RWPE2 (cell line): Measurements from ENCODE around the gene ACOT7.

Experiments used
- ATAC-seq: fragments of 200-7000 bp; cut with Tn5 transposase; 3 replicates; pipeline ENCODE4 v1.9.1; 2021; ENCODE audit warnings: low read depth
- DNase-seq: peaks from one replicate; pipeline ENCODE4 v3.0.0-alpha.2; 2020; ENCODE audit warnings: low spot score
- H3K27ac ChIP-seq: fragments of 450-650 bp; 2 replicates; pipeline ENCODE4 v1.5.1; 2017; ENCODE audit warnings: mild to moderate bottlenecking; ENCODE audit not compliant: poor library complexity, severe bottlenecking
- H3K27me3 ChIP-seq: fragments of 250-450 bp; sonication (Bioruptor Pico); 2 replicates; pipeline ENCODE4 v1.5.1; 2021; ENCODE audit warnings: mild to moderate bottlenecking, moderate library complexity; ENCODE audit not compliant: insufficient read depth, poor library complexity, severe bottlenecking
- H3K36me3 ChIP-seq: fragments of 250-450 bp; sonication (Bioruptor Pico); 2 replicates; pipeline ENCODE4 v1.5.1; 2020; ENCODE audit warnings: low read depth, mild to moderate bottlenecking, moderate library complexity
- H3K4me1 ChIP-seq: fragments of 250-450 bp; sonication (Bioruptor Pico); 2 replicates; pipeline ENCODE4 v1.5.1; 2021; ENCODE audit warnings: mild to moderate bottlenecking, moderate library complexity; ENCODE audit not compliant: insufficient read depth, poor library complexity, severe bottlenecking
- H3K4me3 ChIP-seq: fragments of 250-450 bp; sonication (Bioruptor Pico); 2 replicates; pipeline ENCODE4 v1.5.1; 2021; ENCODE audit warnings: mild to moderate bottlenecking, moderate library complexity; ENCODE audit not compliant: severe bottlenecking
- H3K9me3 ChIP-seq: fragments of 250-450 bp; sonication (Bioruptor Pico); 2 replicates; pipeline ENCODE4 v1.5.1; 2021; ENCODE audit warnings: mild to moderate bottlenecking, moderate library complexity; ENCODE audit not compliant: severe bottlenecking
- CTCF ChIP-seq: fragments of 450-650 bp; IDR thresholded peaks from one replicate; pipeline ENCODE4 v1.5.1; 2017; ENCODE audit warnings: mild to moderate bottlenecking, moderate library complexity; ENCODE audit not compliant: poor library complexity, severe bottlenecking

ACOT7 gene

GRCh38 chr1:6412896-6413295 lies 19.3 kb upstream of the ACOT7 start:
- peaks cover 40% of the 10 kb centered on the region for H3K4me1 ChIP-seq
- H3K27me3 ChIP-seq: no peaks in the 10 kb centered on the region
- no peak overlapping the region for H3K4me3 ChIP-seq
- peak overlapping the region; percentile 86 for H3K27ac ChIP-seq
- ATAC-seq (peak; percentile 54), DNase-seq (no peak)
- H3K36me3 ChIP-seq: no peaks in the 10 kb centered on the region
- H3K9me3 ChIP-seq: no peaks in the 10 kb centered on the region
- no peak for TF ChIP-seq CTCF

- Histone ChIP-seq H3K27me3 (no peaks in the 10 kb centered on the region), H3K4me1 (peaks cover 28% of the 10 kb centered on the region), H3K36me3 (no peaks in the 10 kb centered on the region), H3K9me3 (no peaks in the 10 kb centered on the region), H3K27ac (no peak overlapping the region), H3K4me3 (no peak overlapping the region)
- DNase-seq (no peak), ATAC-seq (no peak)
- TF ChIP-seq CTCF: no peak
Measured at GRCh38 chr1:6410248-6410893, 16.8 kb upstream of the ACOT7 start.

GRCh38 chr1:6409733-6410132 lies 16.2 kb upstream of the ACOT7 start:
- no peaks in the 10 kb centered on the region for H3K27me3 ChIP-seq
- H3K4me3 ChIP-seq: no peak overlapping the region
- H3K4me1 ChIP-seq: peaks cover 22% of the 10 kb centered on the region
- H3K36me3 ChIP-seq: no peaks in the 10 kb centered on the region
- H3K9me3 ChIP-seq: no peaks in the 10 kb centered on the region
- ATAC-seq (no peak), DNase-seq (no peak)
- H3K27ac ChIP-seq: no peak overlapping the region
- no peak for TF ChIP-seq CTCF

- no peak for DNase-seq
- Histone ChIP-seq H3K9me3 (no peaks in the 10 kb centered on the region), H3K4me1 (peaks cover 16% of the 10 kb centered on the region), H3K4me3 (no peak overlapping the region), H3K36me3 (no peaks in the 10 kb centered on the region), H3K27me3 (no peaks in the 10 kb centered on the region), H3K27ac (no peak overlapping the region)
- TF ChIP-seq CTCF: no peak
- no peak for ATAC-seq
Measured at GRCh38 chr1:6409053-6409452, 15.5 kb upstream of the ACOT7 start.

DNA sequence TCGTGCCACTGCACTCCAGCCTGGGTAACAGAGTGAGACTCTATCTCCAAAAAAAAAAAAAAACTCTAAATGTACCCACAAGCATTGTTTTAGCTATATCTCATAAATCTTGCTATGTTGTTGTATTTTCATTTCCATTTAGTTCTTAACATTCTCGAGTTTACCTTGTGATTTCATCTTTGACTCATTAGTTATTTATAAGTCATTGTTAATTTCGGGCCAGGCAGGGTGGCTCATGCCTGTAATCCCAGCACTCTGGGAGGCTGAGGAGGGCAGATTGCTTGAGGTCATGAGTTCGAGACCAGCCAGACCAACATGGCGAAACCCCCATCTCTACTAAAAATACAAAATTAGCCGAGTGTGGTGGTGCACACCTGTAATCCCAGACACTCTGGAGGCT lies 14.5 kb upstream of the ACOT7 start:
- Histone ChIP-seq H3K4me3 (no peak overlapping the region), H3K9me3 (no peaks in the 10 kb centered on the region), H3K27me3 (no peaks in the 10 kb centered on the region), H3K27ac (no peak overlapping the region), H3K4me1 (peaks cover 6% of the 10 kb centered on the region), H3K36me3 (no peaks in the 10 kb centered on the region)
- DNase-seq: no peak
- TF ChIP-seq CTCF: no peak
- no peak for ATAC-seq
